H1 (cell line): ENCODE data around the gene WDR7. TPM values are rescaled to one million over a fixed set of nuclear protein-coding genes. Genes with fewer than 3 reads are reported as not detected.

Experiments used
- BCL11A ChIP-seq, 2 experiments: IDR thresholded peaks; one replicate each; pipeline ENCODE4 v1.6.1; 2011; ENCODE audit warnings: low read depth in 2 of 2, low read length in 2 of 2, mild to moderate bottlenecking in 2 of 2
- E2F6 ChIP-seq: IDR thresholded peaks from 2 replicates; pipeline ENCODE4 v1.6.1; 2012; ENCODE audit warnings: inconsistent platforms
- HDAC2 ChIP-seq, 2 experiments: fragments of 300-600 bp in 1 of 2; sonication (generic) in 1 of 2; IDR thresholded peaks; 2 replicates each; pipeline ENCODE4 v1.6.1; 2011 to 2012; ENCODE audit warnings: low read depth in 2 of 2, low read length in 2 of 2, mild to moderate bottlenecking in 2 of 2, moderate library complexity in 2 of 2, borderline replicate concordance in 1 of 2, inconsistent platforms in 1 of 2
- MAFK ChIP-seq: IDR thresholded peaks from 2 replicates; pipeline ENCODE4 v1.6.1; 2012; ENCODE audit warnings: low read depth, mild to moderate bottlenecking, improper control_type of control experiment, low read length
- RAD21 ChIP-seq, 2 experiments: IDR thresholded peaks in 1 of 2; conservative IDR thresholded peaks in 1 of 2; 2 replicates each; pipeline ENCODE4 v1.6.1; 2011; ENCODE audit warnings: low read depth in 2 of 2, low read length in 2 of 2, improper control_type of control experiment in 1 of 2, inconsistent platforms in 1 of 2, mild to moderate bottlenecking in 1 of 2, moderate library complexity in 1 of 2
- SIN3A ChIP-seq, 2 experiments: IDR thresholded peaks in 1 of 2; conservative IDR thresholded peaks in 1 of 2; 2 replicates each; pipeline ENCODE4 v1.6.1; 2011 to 2012; ENCODE audit warnings: low read length in 2 of 2, improper control_type of control experiment in 1 of 2, low read depth in 1 of 2, mild to moderate bottlenecking in 1 of 2
- SP2 ChIP-seq: IDR thresholded peaks from 2 replicates; pipeline ENCODE4 v1.6.1; 2012; ENCODE audit warnings: mild to moderate bottlenecking, low read length, inconsistent platforms
- TAF7 ChIP-seq: optimal IDR thresholded peaks from 2 replicates; pipeline ENCODE3; 2011; ENCODE audit warnings: low read depth, mild to moderate bottlenecking, inconsistent platforms, low read length, moderate library complexity, borderline replicate concordance
- YY1 ChIP-seq: IDR thresholded peaks from 2 replicates; pipeline ENCODE4 v1.6.1; 2011; ENCODE audit warnings: low read depth, mild to moderate bottlenecking, low read length
- polyA plus RNA-seq, 7 experiments: library from polyadenylated mRNA; depleted of rRNA in 3 of 7; stranded (reverse) in 5 of 7; unstranded in 2 of 7; fragments of >200 nt in 5 of 7; fragments of 200-250 nt in 2 of 7; gene quantifications; 1 replicate in 5 of 7; 2 replicates in 1 of 7; 4 replicates in 1 of 7; pipeline versions ENCODE4 v1.2.1 to v1.2.3, GENCODE V29; 2011 to 2013; ENCODE audit warnings: missing spikeins in 2 of 7, mixed read lengths in 2 of 7
- total RNA-seq: library from RNA; stranded (reverse); fragmentation: NEBNext Ultra II Directional; extraction: Animal tissue kit (Norgen Biotek cat#: 25700); gene quantifications from 2 replicates; pipeline ENCODE4 v1.2.1, GENCODE V29; 2021
- TF ChIP-seq, protein P1 (sequence below): fragments of 300-600 bp; sonication (generic); IDR thresholded peaks from 2 replicates; pipeline ENCODE4 v1.7.1; 2012; ENCODE audit warnings: low read length, moderate library complexity, mild to moderate bottlenecking, inconsistent platforms; ENCODE audit not compliant: insufficient replicate concordance

The WDR7 gene
- total and polyA plus RNA-seq, 2 of the 8 experiments (the other 6 are each of a cell fraction or from before 2014, with no cell fraction given) = 5.5 to 15.2 TPM

- TF ChIP-seq, protein P1, sequence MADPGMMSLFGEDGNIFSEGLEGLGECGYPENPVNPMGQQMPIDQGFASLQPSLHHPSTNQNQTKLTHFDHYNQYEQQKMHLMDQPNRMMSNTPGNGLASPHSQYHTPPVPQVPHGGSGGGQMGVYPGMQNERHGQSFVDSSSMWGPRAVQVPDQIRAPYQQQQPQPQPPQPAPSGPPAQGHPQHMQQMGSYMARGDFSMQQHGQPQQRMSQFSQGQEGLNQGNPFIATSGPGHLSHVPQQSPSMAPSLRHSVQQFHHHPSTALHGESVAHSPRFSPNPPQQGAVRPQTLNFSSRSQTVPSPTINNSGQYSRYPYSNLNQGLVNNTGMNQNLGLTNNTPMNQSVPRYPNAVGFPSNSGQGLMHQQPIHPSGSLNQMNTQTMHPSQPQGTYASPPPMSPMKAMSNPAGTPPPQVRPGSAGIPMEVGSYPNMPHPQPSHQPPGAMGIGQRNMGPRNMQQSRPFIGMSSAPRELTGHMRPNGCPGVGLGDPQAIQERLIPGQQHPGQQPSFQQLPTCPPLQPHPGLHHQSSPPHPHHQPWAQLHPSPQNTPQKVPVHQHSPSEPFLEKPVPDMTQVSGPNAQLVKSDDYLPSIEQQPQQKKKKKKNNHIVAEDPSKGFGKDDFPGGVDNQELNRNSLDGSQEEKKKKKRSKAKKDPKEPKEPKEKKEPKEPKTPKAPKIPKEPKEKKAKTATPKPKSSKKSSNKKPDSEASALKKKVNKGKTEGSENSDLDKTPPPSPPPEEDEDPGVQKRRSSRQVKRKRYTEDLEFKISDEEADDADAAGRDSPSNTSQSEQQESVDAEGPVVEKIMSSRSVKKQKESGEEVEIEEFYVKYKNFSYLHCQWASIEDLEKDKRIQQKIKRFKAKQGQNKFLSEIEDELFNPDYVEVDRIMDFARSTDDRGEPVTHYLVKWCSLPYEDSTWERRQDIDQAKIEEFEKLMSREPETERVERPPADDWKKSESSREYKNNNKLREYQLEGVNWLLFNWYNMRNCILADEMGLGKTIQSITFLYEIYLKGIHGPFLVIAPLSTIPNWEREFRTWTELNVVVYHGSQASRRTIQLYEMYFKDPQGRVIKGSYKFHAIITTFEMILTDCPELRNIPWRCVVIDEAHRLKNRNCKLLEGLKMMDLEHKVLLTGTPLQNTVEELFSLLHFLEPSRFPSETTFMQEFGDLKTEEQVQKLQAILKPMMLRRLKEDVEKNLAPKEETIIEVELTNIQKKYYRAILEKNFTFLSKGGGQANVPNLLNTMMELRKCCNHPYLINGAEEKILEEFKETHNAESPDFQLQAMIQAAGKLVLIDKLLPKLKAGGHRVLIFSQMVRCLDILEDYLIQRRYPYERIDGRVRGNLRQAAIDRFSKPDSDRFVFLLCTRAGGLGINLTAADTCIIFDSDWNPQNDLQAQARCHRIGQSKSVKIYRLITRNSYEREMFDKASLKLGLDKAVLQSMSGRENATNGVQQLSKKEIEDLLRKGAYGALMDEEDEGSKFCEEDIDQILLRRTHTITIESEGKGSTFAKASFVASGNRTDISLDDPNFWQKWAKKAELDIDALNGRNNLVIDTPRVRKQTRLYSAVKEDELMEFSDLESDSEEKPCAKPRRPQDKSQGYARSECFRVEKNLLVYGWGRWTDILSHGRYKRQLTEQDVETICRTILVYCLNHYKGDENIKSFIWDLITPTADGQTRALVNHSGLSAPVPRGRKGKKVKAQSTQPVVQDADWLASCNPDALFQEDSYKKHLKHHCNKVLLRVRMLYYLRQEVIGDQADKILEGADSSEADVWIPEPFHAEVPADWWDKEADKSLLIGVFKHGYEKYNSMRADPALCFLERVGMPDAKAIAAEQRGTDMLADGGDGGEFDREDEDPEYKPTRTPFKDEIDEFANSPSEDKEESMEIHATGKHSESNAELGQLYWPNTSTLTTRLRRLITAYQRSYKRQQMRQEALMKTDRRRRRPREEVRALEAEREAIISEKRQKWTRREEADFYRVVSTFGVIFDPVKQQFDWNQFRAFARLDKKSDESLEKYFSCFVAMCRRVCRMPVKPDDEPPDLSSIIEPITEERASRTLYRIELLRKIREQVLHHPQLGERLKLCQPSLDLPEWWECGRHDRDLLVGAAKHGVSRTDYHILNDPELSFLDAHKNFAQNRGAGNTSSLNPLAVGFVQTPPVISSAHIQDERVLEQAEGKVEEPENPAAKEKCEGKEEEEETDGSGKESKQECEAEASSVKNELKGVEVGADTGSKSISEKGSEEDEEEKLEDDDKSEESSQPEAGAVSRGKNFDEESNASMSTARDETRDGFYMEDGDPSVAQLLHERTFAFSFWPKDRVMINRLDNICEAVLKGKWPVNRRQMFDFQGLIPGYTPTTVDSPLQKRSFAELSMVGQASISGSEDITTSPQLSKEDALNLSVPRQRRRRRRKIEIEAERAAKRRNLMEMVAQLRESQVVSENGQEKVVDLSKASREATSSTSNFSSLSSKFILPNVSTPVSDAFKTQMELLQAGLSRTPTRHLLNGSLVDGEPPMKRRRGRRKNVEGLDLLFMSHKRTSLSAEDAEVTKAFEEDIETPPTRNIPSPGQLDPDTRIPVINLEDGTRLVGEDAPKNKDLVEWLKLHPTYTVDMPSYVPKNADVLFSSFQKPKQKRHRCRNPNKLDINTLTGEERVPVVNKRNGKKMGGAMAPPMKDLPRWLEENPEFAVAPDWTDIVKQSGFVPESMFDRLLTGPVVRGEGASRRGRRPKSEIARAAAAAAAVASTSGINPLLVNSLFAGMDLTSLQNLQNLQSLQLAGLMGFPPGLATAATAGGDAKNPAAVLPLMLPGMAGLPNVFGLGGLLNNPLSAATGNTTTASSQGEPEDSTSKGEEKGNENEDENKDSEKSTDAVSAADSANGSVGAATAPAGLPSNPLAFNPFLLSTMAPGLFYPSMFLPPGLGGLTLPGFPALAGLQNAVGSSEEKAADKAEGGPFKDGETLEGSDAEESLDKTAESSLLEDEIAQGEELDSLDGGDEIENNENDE = no peak
- TF ChIP-seq TAF7 = no peak
- no peak for TF ChIP-seq BCL11A (IDR thresholded peaks at IDR 0.05; ENCODE audit: low read depth in 2 of 2, low read length in 2 of 2)
- TF ChIP-seq YY1 = no peak
- no peak for TF ChIP-seq SIN3A (conservative IDR thresholded peaks at IDR 0.05 in 1 of 2, IDR thresholded peaks at IDR 0.05 in 1 of 2; ENCODE audit: low read depth in 1 of 2, low read length in 2 of 2)
- no peak for TF ChIP-seq RAD21 (IDR thresholded peaks at IDR 0.05 in 1 of 2, conservative IDR thresholded peaks at IDR 0.05 in 1 of 2; ENCODE audit: low read depth in 2 of 2, low read length in 2 of 2)
- no peak for TF ChIP-seq SP2
- no peak for TF ChIP-seq MAFK
- TF ChIP-seq HDAC2 (IDR thresholded peaks at IDR 0.05; ENCODE audit: borderline replicate concordance in 1 of 2, low read depth in 2 of 2, low read length in 2 of 2) = no peak
- no peak for TF ChIP-seq E2F6
Observed at GRCh38 chr18:57057890-57058289, 406.7 kb downstream of the WDR7 start (continued).
